ENCODE results near the gene TSPY8. TPM values are rescaled to one million over a fixed set of nuclear protein-coding genes. Genes with fewer than 3 reads are reported as not detected.
"Not testable (repeated sequence)": the region's sequence is repeated elsewhere in the genome, so short reads cannot be mapped to it uniquely, and the experiment has no call there.

Gene TSPY8
- not detected for total RNA-seq
- not detected for polyA plus RNA-seq
- long read RNA-seq, donor 1: 0 reads
- long read RNA-seq, donor 2: 0 reads
- long read RNA-seq, donor 3: 0 reads

- H3K27me3 ChIP-seq; H3K36me3 ChIP-seq; intact Hi-C loops (cut with DNase I); H3K9me3 ChIP-seq; H3K27ac ChIP-seq; ATAC-seq; H3K4me3 ChIP-seq; H3K4me1 ChIP-seq; DNase-seq: not testable (repeated sequence)
- WGBS, 2 donors: 75 to 89% methylated on average over 2 to 5 of the region's 25 CpGs
These were observed at the start of gene TSPY8 for GRCh38 chrY:9357497-9357896. TSPY8 (plus strand) TSS chrY:9357797; CDS start chrY:9357843, 46 bp downstream.

- TF ChIP-seq CTCF (IDR thresholded peaks at IDR 0.05): no peak
- WGBS, 2 donors: 59 to 61% methylated on average over 7 of the region's 7 CpGs
- H3K4me3 ChIP-seq: no peak overlapping the region
- H3K4me1 ChIP-seq: no peaks in the 10 kb centered on the region
- no peak for DNase-seq
- H3K9me3 ChIP-seq: no peaks in the 10 kb centered on the region
- H3K27ac ChIP-seq: no peak overlapping the region
- no peak for ATAC-seq
- H3K27me3 ChIP-seq: no peaks in the 10 kb centered on the region
- no peaks in the 10 kb centered on the region for H3K36me3 ChIP-seq
- intact Hi-C loops (cut with DNase I): no loop called here
These were observed 36.6 kb upstream of the TSPY8 start for GRCh38 chrY:9320996-9321395.

GRCh38 chrY:9337164-9337563 lies 20.4 kb upstream of the TSPY8 start, which contains the start of gene TSPY4:
TSPY4 (plus strand) TSS chrY:9337464; CDS start chrY:9337510, 46 bp downstream.
- H3K27me3 ChIP-seq; intact Hi-C loops (cut with DNase I); H3K36me3 ChIP-seq; H3K4me3 ChIP-seq; H3K27ac ChIP-seq; ATAC-seq; H3K4me1 ChIP-seq; H3K9me3 ChIP-seq; DNase-seq: not testable (repeated sequence)
- WGBS, 2 donors: 70 to 88% methylated on average over 3 to 9 of the region's 26 CpGs

GRCh38 chrY:9396527-9396926 lies 38.9 kb downstream of the TSPY8 start:
- H3K36me3 ChIP-seq; H3K27me3 ChIP-seq; H3K9me3 ChIP-seq; H3K4me1 ChIP-seq; H3K27ac ChIP-seq; H3K4me3 ChIP-seq; intact Hi-C loops (cut with DNase I); ATAC-seq: not testable (repeated sequence)
- 88% methylated on average over 11 to 12 of the region's 26 CpGs for WGBS, 2 donors
- peak; percentile 1 to 5 for DNase-seq

- not testable (repeated sequence) for ATAC-seq
These were observed 40.5 kb downstream of the TSPY8 start, which contains the start of gene TSPY3 for GRCh38 chrY:9398121-9398520. TSPY3 (plus strand) TSS chrY:9398421; CDS start chrY:9398467, 46 bp downstream.

More at GRCh38 chrY:9398121-9398520, 40.5 kb downstream of the TSPY8 start, which contains the start of gene TSPY3:
- H3K9me3 ChIP-seq; intact Hi-C loops (cut with DNase I); H3K4me1 ChIP-seq; H3K27ac ChIP-seq; H3K4me3 ChIP-seq; H3K27me3 ChIP-seq; DNase-seq; H3K36me3 ChIP-seq: not testable (repeated sequence)
- WGBS, 2 donors: no CpG with 5 or more reads among the region's 26 CpGs

Other genes starting within 250 kb of the TSPY8 start
- gene TSPY4, start 20.3 kb upstream of the TSPY8 start, total RNA-seq: not detected
- gene TSPY4, start 20.3 kb upstream of the TSPY8 start, polyA plus RNA-seq: not detected
- not detected for gene TSPY3, start 40.6 kb downstream of the TSPY8 start, total RNA-seq
- gene TSPY3, start 40.6 kb downstream of the TSPY8 start, polyA plus RNA-seq: not detected
- not detected for gene TSPY1, start 109.2 kb downstream of the TSPY8 start, total RNA-seq
- gene TSPY1, start 109.2 kb downstream of the TSPY8 start, polyA plus RNA-seq: not detected
- gene TSPY9, start 129.5 kb downstream of the TSPY8 start, total RNA-seq: not detected
- gene TSPY9, start 129.5 kb downstream of the TSPY8 start, polyA plus RNA-seq: not detected
- not detected for gene TSPY10, start 170.1 kb downstream of the TSPY8 start, total RNA-seq
- gene TSPY10, start 170.1 kb downstream of the TSPY8 start, polyA plus RNA-seq: not detected